HCT116 (cell line): ENCODE data around the gene CIROP.

Experiments used
- CEBPB ChIP-seq: IDR thresholded peaks from 2 replicates; pipeline ENCODE4 v1.6.1; 2012; ENCODE audit warnings: low read depth
- ELF1 ChIP-seq: IDR thresholded peaks from 2 replicates; pipeline ENCODE4 v1.6.1; 2012; ENCODE audit warnings: low read depth, borderline replicate concordance
- EZH2 ChIP-seq: fragments of 200-600 bp; sonication (generic); IDR thresholded peaks from 2 replicates; pipeline ENCODE4 v1.6.1; 2017; ENCODE audit warnings: antibody characterized with exemption, mixed run types
- EZH2phosphoT487 ChIP-seq: fragments of 200-600 bp; IDR thresholded peaks from 2 replicates; pipeline ENCODE4 v1.6.1; 2018; ENCODE audit warnings: antibody characterized with exemption, borderline replicate concordance
- JUND ChIP-seq: IDR thresholded peaks from 2 replicates; pipeline ENCODE4 v1.6.1; 2012
- POLR2A ChIP-seq: IDR thresholded peaks from 2 replicates; pipeline ENCODE4 v1.7.0; 2011; ENCODE audit warnings: borderline replicate concordance; ENCODE audit not compliant: insufficient read depth, insufficient read length; ENCODE audit errors: extremely low read depth
- POLR2AphosphoS5 ChIP-seq: IDR thresholded peaks from 2 replicates; pipeline ENCODE4 v1.6.1; 2011; ENCODE audit warnings: mild to moderate bottlenecking, low read depth, low read length, moderate library complexity
- SIN3A ChIP-seq: IDR thresholded peaks from 2 replicates; pipeline ENCODE4 v1.6.1; 2012; ENCODE audit warnings: low read depth
- SP1 ChIP-seq: IDR thresholded peaks from 2 replicates; pipeline ENCODE4 v1.6.1; 2012; ENCODE audit warnings: low read depth
- ZFX ChIP-seq: fragments of 450-650 bp; IDR thresholded peaks from 2 replicates; pipeline ENCODE4 v1.6.1; 2017
- ZNF274 ChIP-seq: fragments of 200-500 bp; sonication (Bioruptor generic); IDR thresholded peaks from 2 replicates; pipeline ENCODE4 v1.6.1; 2014; ENCODE audit warnings: mild to moderate bottlenecking, low read depth, low read length, inconsistent platforms
- TF ChIP-seq, protein P1 (sequence below): IDR thresholded peaks from 2 replicates; pipeline ENCODE4 v1.6.1; 2011; ENCODE audit warnings: mild to moderate bottlenecking, low read length, moderate library complexity; ENCODE audit not compliant: insufficient replicate concordance; ENCODE audit errors: extremely low read depth
- TF ChIP-seq, protein P2 (sequence below), 3 experiments: fragments of 200-600 bp in 1 of 3; sonication (generic) in 1 of 3; IDR thresholded peaks in 2 of 3; conservative IDR thresholded peaks in 1 of 3; 2 replicates each; pipeline ENCODE4 v1.5.1; 2012 to 2017; ENCODE audit warnings: low read depth in 2 of 3, low read length in 2 of 3, antibody characterized with exemption in 1 of 3, borderline replicate concordance in 1 of 3, control low read depth in 1 of 3, mild to moderate bottlenecking in 1 of 3, mixed read lengths in 1 of 3, mixed run types in 1 of 3, moderate library complexity in 1 of 3; ENCODE audit not compliant: insufficient read depth in 1 of 3
- TF ChIP-seq, protein P3 (sequence below): IDR thresholded peaks from 2 replicates; pipeline ENCODE4 v1.6.1; 2012

DNA sequence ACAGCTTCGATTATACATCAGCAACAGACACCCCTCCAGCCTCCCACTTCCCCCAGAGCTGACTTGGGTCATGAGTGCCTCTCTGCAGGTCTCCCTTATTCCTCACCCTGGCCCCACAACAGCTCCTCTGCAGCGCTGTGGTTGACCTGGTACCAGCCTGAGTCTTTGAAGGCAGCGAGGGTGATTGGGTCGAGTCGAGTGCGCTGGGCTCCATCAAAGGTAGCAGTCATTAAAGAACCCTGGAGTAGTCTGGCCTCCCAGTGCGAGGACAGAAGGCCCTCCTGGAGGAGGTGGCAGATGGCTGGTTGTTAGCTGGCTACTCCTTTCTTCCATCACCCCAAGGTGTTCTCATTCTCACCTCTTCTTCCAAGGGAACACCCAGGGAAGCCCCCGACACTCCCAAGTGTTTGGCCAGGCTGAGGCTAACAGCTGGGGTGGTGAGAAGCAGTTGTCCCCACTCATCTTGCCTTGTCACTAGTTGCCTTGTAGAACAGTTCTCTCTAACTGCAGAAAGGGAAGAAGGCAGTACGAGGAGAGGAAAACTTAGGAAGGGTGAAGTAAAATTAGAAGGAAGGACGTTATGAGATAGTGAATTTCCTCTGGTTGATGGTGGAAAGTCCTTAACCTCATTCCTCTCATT lies 2.7 kb downstream of the CIROP start:
- TF ChIP-seq ELF1 (no peak), SP1 (no peak), POLR2AphosphoS5 (no peak), EZH2 (no peak), CEBPB (no peak), POLR2A (no peak), JUND (no peak), SIN3A (no peak), EZH2phosphoT487 (no peak), ZNF274 (no peak), ZFX (no peak)
- TF ChIP-seq, protein P1, sequence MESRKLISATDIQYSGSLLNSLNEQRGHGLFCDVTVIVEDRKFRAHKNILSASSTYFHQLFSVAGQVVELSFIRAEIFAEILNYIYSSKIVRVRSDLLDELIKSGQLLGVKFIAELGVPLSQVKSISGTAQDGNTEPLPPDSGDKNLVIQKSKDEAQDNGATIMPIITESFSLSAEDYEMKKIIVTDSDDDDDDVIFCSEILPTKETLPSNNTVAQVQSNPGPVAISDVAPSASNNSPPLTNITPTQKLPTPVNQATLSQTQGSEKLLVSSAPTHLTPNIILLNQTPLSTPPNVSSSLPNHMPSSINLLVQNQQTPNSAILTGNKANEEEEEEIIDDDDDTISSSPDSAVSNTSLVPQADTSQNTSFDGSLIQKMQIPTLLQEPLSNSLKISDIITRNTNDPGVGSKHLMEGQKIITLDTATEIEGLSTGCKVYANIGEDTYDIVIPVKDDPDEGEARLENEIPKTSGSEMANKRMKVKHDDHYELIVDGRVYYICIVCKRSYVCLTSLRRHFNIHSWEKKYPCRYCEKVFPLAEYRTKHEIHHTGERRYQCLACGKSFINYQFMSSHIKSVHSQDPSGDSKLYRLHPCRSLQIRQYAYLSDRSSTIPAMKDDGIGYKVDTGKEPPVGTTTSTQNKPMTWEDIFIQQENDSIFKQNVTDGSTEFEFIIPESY = no peak
- TF ChIP-seq, protein P2, sequence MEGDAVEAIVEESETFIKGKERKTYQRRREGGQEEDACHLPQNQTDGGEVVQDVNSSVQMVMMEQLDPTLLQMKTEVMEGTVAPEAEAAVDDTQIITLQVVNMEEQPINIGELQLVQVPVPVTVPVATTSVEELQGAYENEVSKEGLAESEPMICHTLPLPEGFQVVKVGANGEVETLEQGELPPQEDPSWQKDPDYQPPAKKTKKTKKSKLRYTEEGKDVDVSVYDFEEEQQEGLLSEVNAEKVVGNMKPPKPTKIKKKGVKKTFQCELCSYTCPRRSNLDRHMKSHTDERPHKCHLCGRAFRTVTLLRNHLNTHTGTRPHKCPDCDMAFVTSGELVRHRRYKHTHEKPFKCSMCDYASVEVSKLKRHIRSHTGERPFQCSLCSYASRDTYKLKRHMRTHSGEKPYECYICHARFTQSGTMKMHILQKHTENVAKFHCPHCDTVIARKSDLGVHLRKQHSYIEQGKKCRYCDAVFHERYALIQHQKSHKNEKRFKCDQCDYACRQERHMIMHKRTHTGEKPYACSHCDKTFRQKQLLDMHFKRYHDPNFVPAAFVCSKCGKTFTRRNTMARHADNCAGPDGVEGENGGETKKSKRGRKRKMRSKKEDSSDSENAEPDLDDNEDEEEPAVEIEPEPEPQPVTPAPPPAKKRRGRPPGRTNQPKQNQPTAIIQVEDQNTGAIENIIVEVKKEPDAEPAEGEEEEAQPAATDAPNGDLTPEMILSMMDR (IDR thresholded peaks at IDR 0.05 in 2 of 3, conservative IDR thresholded peaks at IDR 0.05 in 1 of 3; ENCODE audit: borderline replicate concordance in 1 of 3, insufficient read depth in 1 of 3, low read depth in 2 of 3, low read length in 2 of 3) = no peak
- TF ChIP-seq, protein P3, sequence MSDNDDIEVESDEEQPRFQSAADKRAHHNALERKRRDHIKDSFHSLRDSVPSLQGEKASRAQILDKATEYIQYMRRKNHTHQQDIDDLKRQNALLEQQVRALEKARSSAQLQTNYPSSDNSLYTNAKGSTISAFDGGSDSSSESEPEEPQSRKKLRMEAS = no peak
